ENCODE data around the gene GLIS1.

- TF ChIP-seq ATF1 (CRISPR knock-in tag; IDR thresholded peaks at IDR 0.05): no peak
- TF ChIP-seq USF2 (CRISPR knock-in tag; IDR thresholded peaks at IDR 0.05): no peak
- TF ChIP-seq ZNF317 (CRISPR knock-in tag; IDR thresholded peaks at IDR 0.05; ENCODE audit: borderline replicate concordance, low read depth): no peak
- TF ChIP-seq USF1 (CRISPR knock-in tag; IDR thresholded peaks at IDR 0.05): no peak
- TF ChIP-seq CTCF (IDR thresholded peaks at IDR 0.05): no peak
- TF ChIP-seq TCF7 (CRISPR knock-in tag; IDR thresholded peaks at IDR 0.05; ENCODE audit: low read depth): no peak
- TF ChIP-seq NR2C2 (CRISPR knock-in tag; IDR thresholded peaks at IDR 0.05): no peak
- no peak for TF ChIP-seq E2F5 (CRISPR knock-in tag; IDR thresholded peaks at IDR 0.05)
- TF ChIP-seq NFYB (CRISPR knock-in tag; conservative IDR thresholded peaks at IDR 0.05; ENCODE audit: low read depth): no peak
- no peak for TF ChIP-seq SMAD3 (CRISPR knock-in tag; IDR thresholded peaks at IDR 0.05; ENCODE audit: borderline replicate concordance)
- TF ChIP-seq E2F4 (CRISPR knock-in tag; IDR thresholded peaks at IDR 0.05; ENCODE audit: borderline replicate concordance, low read depth): no peak
- TF ChIP-seq TEAD4 (CRISPR knock-in tag; IDR thresholded peaks at IDR 0.05): no peak
Observed at GRCh38 chr1:53643881-53644390, 95.0 kb downstream of the GLIS1 start.
